Body of pancreas (tissue), 4 donors: ENCODE measurements around the gene TSPAN18. TPM values are rescaled to one million over a fixed set of nuclear protein-coding genes. Genes with fewer than 3 reads are reported as not detected.

ENCODE experiments used
- ATAC-seq: fragments of 150-250 bp; one replicate; pipeline ENCODE4 v1.9.1; 2016
- DNase-seq, 4 donors: peaks; one replicate each; pipeline ENCODE4 v3.0.0-alpha.2; 2019
- H3K27ac ChIP-seq, 4 donors: fragments of 200-600 bp; sonication (generic); 1 replicate in 3 of 4; 2 replicates in 1 of 4; pipeline versions ENCODE4 v1.5.1 to v1.6.1; 2016 to 2019; ENCODE audit warnings: mild to moderate bottlenecking in 1 of 4, mixed read lengths in 1 of 4, moderate library complexity in 1 of 4
- H3K27me3 ChIP-seq, 2 donors: fragments of 200-600 bp; sonication (generic); one replicate each; pipeline ENCODE4 v1.6.0; 2016; ENCODE audit warnings: mild to moderate bottlenecking in 1 of 2
- H3K36me3 ChIP-seq, 2 donors: fragments of 200-600 bp; sonication (generic); replicated peaks in 1 of 2; 2 replicates each; pipeline ENCODE4 v1.5.1; 2016; ENCODE audit warnings: low read depth in 2 of 2; ENCODE audit not compliant: insufficient read depth in 1 of 2
- H3K4me1 ChIP-seq: fragments of 200-600 bp; sonication (generic); one replicate; pipeline ENCODE4 v1.6.0; 2016
- H3K4me3 ChIP-seq, 2 donors: fragments of 200-600 bp; sonication (generic); 1 replicate in 1 of 2; 2 replicates in 1 of 2; pipeline ENCODE4 v1.5.1; 2016 to 2019
- H3K9me3 ChIP-seq, 3 donors: fragments of 200-600 bp; sonication (generic); 1 replicate in 2 of 3; 2 replicates in 1 of 3; pipeline ENCODE4 v1.5.1; 2016
- CTCF ChIP-seq, 7 experiments: fragments of 450-650 bp in 4 of 7; fragments of 200-600 bp in 3 of 7; sonication (generic) in 3 of 7; IDR thresholded peaks; one replicate each; pipeline ENCODE4 v1.5.1; 2016 to 2019; ENCODE audit warnings: antibody characterized with exemption in 7 of 7
- POLR2A ChIP-seq, 3 donors: fragments of 450-650 bp; IDR thresholded peaks; one replicate each; pipeline ENCODE4 v1.6.1; 2016; ENCODE audit warnings: antibody characterized with exemption in 3 of 3, mild to moderate bottlenecking in 2 of 3
- WGBS, 2 donors: methylation state at CpG; one replicate each; pipeline ENCODE4 v1.1.5; 2017; 5-methylcytosine and 5-hydroxymethylcytosine counted together
- intact Hi-C: fragments of 100-400 bp; cut with DNase I; formaldehyde crosslinking; loops from one replicate; pipeline ENCODE4 v1.15.1; 2023
- total RNA-seq, 2 donors: library from RNA; depleted of rRNA; stranded (reverse); fragments of >200 nt; gene quantifications; one replicate each; pipeline ENCODE4 v1.1.0, GENCODE V29; 2016

The TSPAN18 gene
- total RNA-seq, 2 donors from 2014 or later: 2.1 to 3.0 TPM

- DNase-seq (no peak), ATAC-seq (no peak)
- no peak overlapping the region for H3K27ac ChIP-seq
- no peaks in the 10 kb centered on the region for H3K36me3 ChIP-seq
- intact Hi-C loops: no loop called here
- no peaks in the 10 kb centered on the region for H3K4me1 ChIP-seq
- no peak overlapping the region for H3K4me3 ChIP-seq
- no peak for TF ChIP-seq POLR2A (IDR thresholded peaks at IDR 0.05)
- TF ChIP-seq CTCF (IDR thresholded peaks at IDR 0.05): no peak
- WGBS, 2 donors: 76 to 82% methylated on average over 8 to 9 of the region's 9 CpGs
- no peaks in the 10 kb centered on the region for H3K9me3 ChIP-seq
- no peaks in the 10 kb centered on the region for H3K27me3 ChIP-seq
These were observed 61.2 kb downstream of the TSPAN18 start for GRCh38 chr11:44787981-44788380.

GRCh38 chr11:44788536-44789261, 61.9 kb downstream of the TSPAN18 start:
- TF ChIP-seq POLR2A (IDR thresholded peaks at IDR 0.05) (no peak), CTCF (IDR thresholded peaks at IDR 0.05) (no peak)
- no peak overlapping the region for H3K27ac ChIP-seq
- no peaks in the 10 kb centered on the region for H3K36me3 ChIP-seq
- 46 to 52% methylated on average over 18 of the region's 18 CpGs for WGBS, 2 donors
- no peaks in the 10 kb centered on the region for H3K9me3 ChIP-seq
- DNase-seq: no peak
- intact Hi-C loops: no loop called here
- no peak for ATAC-seq
- H3K4me3 ChIP-seq: no peak overlapping the region
- no peaks in the 10 kb centered on the region for H3K4me1 ChIP-seq
- H3K27me3 ChIP-seq: no peaks in the 10 kb centered on the region

GRCh38 chr11:44789496-44789895, 62.7 kb downstream of the TSPAN18 start:
- WGBS, 2 donors: 36 to 40% methylated on average over 3 of the region's 3 CpGs
- H3K27ac ChIP-seq: no peak overlapping the region
- H3K4me1 ChIP-seq: no peaks in the 10 kb centered on the region
- intact Hi-C loops: no loop called here
- no peaks in the 10 kb centered on the region for H3K9me3 ChIP-seq
- no peak for DNase-seq
- no peaks in the 10 kb centered on the region for H3K36me3 ChIP-seq
- no peak for ATAC-seq
- TF ChIP-seq CTCF (IDR thresholded peaks at IDR 0.05): no peak
- no peak for TF ChIP-seq POLR2A (IDR thresholded peaks at IDR 0.05)
- no peak overlapping the region for H3K4me3 ChIP-seq
- H3K27me3 ChIP-seq: no peaks in the 10 kb centered on the region

GRCh38 chr11:44790211-44790610, 63.4 kb downstream of the TSPAN18 start:
- no peaks in the 10 kb centered on the region for H3K27me3 ChIP-seq
- no peaks in the 10 kb centered on the region for H3K9me3 ChIP-seq
- 66 to 67% methylated on average over 8 to 10 of the region's 10 CpGs for WGBS, 2 donors
- ATAC-seq (no peak), DNase-seq (no peak)
- H3K4me1 ChIP-seq: no peaks in the 10 kb centered on the region
- no peak overlapping the region for H3K4me3 ChIP-seq
- TF ChIP-seq POLR2A (IDR thresholded peaks at IDR 0.05) (no peak), CTCF (IDR thresholded peaks at IDR 0.05) (no peak)
- H3K36me3 ChIP-seq: no peaks in the 10 kb centered on the region
- no peak overlapping the region for H3K27ac ChIP-seq
- intact Hi-C loops: no loop called here

- Histone ChIP-seq H3K4me1 (no peaks in the 10 kb centered on the region), H3K4me3 (no peak overlapping the region), H3K9me3 (no peaks in the 10 kb centered on the region), H3K27ac (no peak overlapping the region), H3K36me3 (no peaks in the 10 kb centered on the region), H3K27me3 (no peaks in the 10 kb centered on the region)
- no peak for TF ChIP-seq CTCF (IDR thresholded peaks at IDR 0.05)
- TF ChIP-seq POLR2A (IDR thresholded peaks at IDR 0.05): no peak
- ATAC-seq (no peak), DNase-seq (no peak)
- intact Hi-C loops: no loop called here
- 67 to 78% methylated on average over 6 to 13 of the region's 13 CpGs for WGBS, 2 donors
These were observed 64.7 kb downstream of the TSPAN18 start for GRCh38 chr11:44791316-44791925.
